ENCODE measurements around the gene SVEP1.

Gene SVEP1

DNA sequence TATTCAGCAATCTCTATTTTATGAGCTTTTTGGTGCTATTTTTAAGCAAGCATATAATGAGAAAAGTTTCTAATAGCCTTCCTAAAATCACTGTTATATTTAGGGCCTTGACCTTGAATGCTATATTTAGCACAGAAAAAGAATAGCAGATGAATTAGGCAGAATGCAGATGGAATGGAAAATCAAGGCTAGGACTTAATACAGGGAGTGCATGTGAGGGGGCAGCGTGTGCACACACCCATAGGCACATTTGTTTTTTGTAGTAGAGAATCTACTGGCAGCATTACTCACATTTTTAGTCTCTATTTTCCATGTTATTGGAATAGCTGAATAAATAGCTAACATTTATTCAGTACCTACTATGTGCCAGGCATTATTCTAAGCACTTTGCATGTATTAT, 79.9 kb downstream of the SVEP1 start:
- no peak for TF ChIP-seq CTCF (IDR thresholded peaks at IDR 0.05; ENCODE audit: low read depth, low read length)
- DNase-seq (ENCODE audit: extremely low read depth, low read depth) = no peak

DNA sequence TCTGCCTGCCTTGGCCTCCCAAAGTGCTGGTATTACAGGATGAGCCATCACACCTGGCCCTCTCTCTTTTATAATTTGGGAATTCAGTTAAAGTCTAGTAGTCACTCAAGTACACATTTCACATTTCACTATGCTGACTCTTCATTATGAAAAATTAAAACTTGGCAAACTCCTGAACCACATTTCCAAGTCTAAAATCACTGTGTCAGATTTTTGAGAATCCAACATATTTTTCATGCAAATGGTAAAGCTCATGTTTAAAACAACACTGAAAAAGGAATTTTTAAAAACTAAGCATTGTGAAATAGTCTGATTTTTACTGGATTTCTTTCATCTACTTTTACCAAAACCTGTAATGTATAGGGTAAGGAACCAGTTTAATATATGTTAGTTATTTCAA, 92.3 kb downstream of the SVEP1 start:
- DNase-seq (ENCODE audit: extremely low read depth, low read depth) = no peak
- TF ChIP-seq CTCF (IDR thresholded peaks at IDR 0.05; ENCODE audit: low read depth, low read length) = no peak

GRCh38 chr9:110486218-110486617, 93.3 kb downstream of the SVEP1 start:
- no peak for TF ChIP-seq CTCF (IDR thresholded peaks at IDR 0.05; ENCODE audit: low read depth, low read length)
- no peak for DNase-seq (ENCODE audit: extremely low read depth, low read depth)

DNA sequence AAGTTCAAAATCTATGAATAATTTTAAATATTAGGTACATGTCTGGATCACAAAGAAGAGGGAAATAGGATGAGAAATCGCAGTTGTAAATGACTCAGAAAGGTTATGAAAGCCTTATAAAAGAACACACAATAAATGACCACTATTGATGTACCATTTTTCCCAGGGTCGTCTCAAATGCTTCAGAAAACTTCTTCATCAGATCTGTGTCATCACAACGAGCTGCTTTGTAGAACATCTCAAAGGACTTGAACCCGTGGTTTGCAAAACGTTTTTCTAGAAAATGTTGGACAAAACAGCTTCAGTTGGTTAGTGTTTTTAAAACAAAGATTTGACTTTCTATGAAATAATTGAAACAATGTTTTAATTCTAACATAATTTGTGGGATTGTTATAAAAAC, 100.1 kb downstream of the SVEP1 start:
- no peak for TF ChIP-seq CTCF (IDR thresholded peaks at IDR 0.05; ENCODE audit: low read depth, low read length)
- no peak for DNase-seq (ENCODE audit: extremely low read depth, low read depth)

DNA sequence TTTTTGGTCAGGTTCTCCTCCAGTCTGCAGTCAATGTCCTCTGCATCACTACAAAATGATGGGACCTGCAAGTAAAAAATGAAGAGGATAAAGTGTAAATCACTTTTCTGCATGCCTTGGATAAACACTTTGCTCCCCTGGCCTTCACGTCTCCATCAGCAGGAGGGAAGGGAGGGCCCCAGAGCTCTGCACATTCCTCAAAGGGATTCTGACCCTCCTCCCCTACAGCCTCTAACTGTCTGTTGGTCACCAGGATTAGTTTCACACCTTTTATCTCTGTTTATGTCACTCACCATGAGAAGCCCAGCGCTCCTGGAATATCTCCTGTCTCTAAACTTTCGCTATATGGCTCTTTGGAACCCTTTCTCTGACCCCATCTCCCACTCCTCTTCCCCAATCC, 103.3 kb downstream of the SVEP1 start:
- DNase-seq (ENCODE audit: extremely low read depth, low read depth) = no peak
- TF ChIP-seq CTCF (IDR thresholded peaks at IDR 0.05; ENCODE audit: low read depth, low read length) = no peak

DNA sequence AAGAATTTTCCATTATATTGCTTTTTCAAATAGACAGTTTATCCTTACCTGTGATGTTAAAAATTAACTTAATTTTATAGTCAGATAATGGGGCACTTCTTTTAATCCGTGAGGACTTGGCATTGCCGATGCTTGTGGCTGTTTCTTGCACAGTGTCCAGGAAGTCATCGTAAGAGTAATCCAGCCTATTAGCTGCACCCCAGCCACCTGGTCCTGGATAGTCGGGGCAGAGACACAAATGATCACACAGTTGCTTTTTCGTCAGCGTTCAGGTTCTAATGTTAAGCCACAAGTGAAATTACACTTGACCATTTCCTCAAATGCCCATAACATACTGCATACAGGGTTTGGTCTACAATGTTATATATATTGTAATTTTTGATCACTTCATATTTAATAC, 107.4 kb downstream of the SVEP1 start:
- no peak for TF ChIP-seq CTCF (IDR thresholded peaks at IDR 0.05; ENCODE audit: low read depth, low read length)
- DNase-seq (ENCODE audit: extremely low read depth, low read depth) = no peak

GRCh38 chr9:110468950-110469349, 110.6 kb downstream of the SVEP1 start:
- TF ChIP-seq CTCF (IDR thresholded peaks at IDR 0.05; ENCODE audit: low read depth, low read length) = no peak
- DNase-seq (ENCODE audit: extremely low read depth, low read depth) = no peak
